Measurements from ENCODE around the gene NIM1K.

The NIM1K gene

GRCh38 chr5:43152946-43153345 is 39.1 kb upstream of the NIM1K start:
- peak; percentile 90 for TF ChIP-seq ISL1 (CRISPR knock-in tag; IDR thresholded peaks at IDR 0.05)
- 0 out of 2 replicates have a peak, but pooled peaks have one; percentile 11 for TF ChIP-seq TCF4 (CRISPR knock-in tag; IDR thresholded peaks at IDR 0.05; ENCODE audit: borderline replicate concordance)
- 0 out of 2 replicates have a peak, but pooled peaks have one; percentile 53 for TF ChIP-seq ZFP3 (CRISPR knock-in tag; IDR thresholded peaks at IDR 0.05)
- no peak for TF ChIP-seq SNAI2 (CRISPR knock-in tag; IDR thresholded peaks at IDR 0.05)
- peak; percentile 86 for TF ChIP-seq CREB5 (CRISPR knock-in tag; IDR thresholded peaks at IDR 0.05; ENCODE audit: low read depth)
- no peak for TF ChIP-seq ARNTL (CRISPR knock-in tag; IDR thresholded peaks at IDR 0.05; ENCODE audit: borderline replicate concordance, low read depth)
- no peak for TF ChIP-seq PPARA (CRISPR knock-in tag; IDR thresholded peaks at IDR 0.05; ENCODE audit: borderline replicate concordance)
- no peak for TF ChIP-seq OSR1 (CRISPR knock-in tag; IDR thresholded peaks at IDR 0.05)
- no peak for TF ChIP-seq TSHZ2 (CRISPR knock-in tag; IDR thresholded peaks at IDR 0.05)
- peak; percentile 91 for ATAC-seq

- ATAC-seq, result no peak
- TF ChIP-seq SNAI2 (CRISPR knock-in tag; IDR thresholded peaks at IDR 0.05), result no peak
- no peak for TF ChIP-seq TCF4 (CRISPR knock-in tag; IDR thresholded peaks at IDR 0.05; ENCODE audit: borderline replicate concordance)
- no peak for TF ChIP-seq ZNF565 (CRISPR knock-in tag; conservative IDR thresholded peaks at IDR 0.05; ENCODE audit: low read depth)
- TF ChIP-seq ZNF8 (CRISPR knock-in tag; IDR thresholded peaks at IDR 0.05), result no peak
- TF ChIP-seq PATZ1 (CRISPR knock-in tag; IDR thresholded peaks at IDR 0.05; ENCODE audit: borderline replicate concordance), result no peak
- TF ChIP-seq PPARA (CRISPR knock-in tag; IDR thresholded peaks at IDR 0.05; ENCODE audit: borderline replicate concordance), result no peak
- no peak for TF ChIP-seq TOX (CRISPR knock-in tag; IDR thresholded peaks at IDR 0.05; ENCODE audit: borderline replicate concordance)
- TF ChIP-seq CREB5 (CRISPR knock-in tag; IDR thresholded peaks at IDR 0.05; ENCODE audit: low read depth), result no peak
- TF ChIP-seq GLIS3 (CRISPR knock-in tag; IDR thresholded peaks at IDR 0.05), result no peak
- TF ChIP-seq OSR1 (CRISPR knock-in tag; IDR thresholded peaks at IDR 0.05), result no peak
These were observed 37.6 kb upstream of the NIM1K start for GRCh38 chr5:43154469-43154868.

GRCh38 chr5:43155394-43156096 is 36.5 kb upstream of the NIM1K start:
- no peak for TF ChIP-seq ZFP3 (CRISPR knock-in tag; IDR thresholded peaks at IDR 0.05)
- no peak for TF ChIP-seq POU6F1 (CRISPR knock-in tag; IDR thresholded peaks at IDR 0.05; ENCODE audit: borderline replicate concordance, low read depth)
- no peak for TF ChIP-seq CSRNP3 (CRISPR knock-in tag; IDR thresholded peaks at IDR 0.05)
- no peak for TF ChIP-seq ISL1 (CRISPR knock-in tag; IDR thresholded peaks at IDR 0.05)
- no peak for TF ChIP-seq ZNF565 (CRISPR knock-in tag; conservative IDR thresholded peaks at IDR 0.05; ENCODE audit: low read depth)
- TF ChIP-seq ESRRG (CRISPR knock-in tag; IDR thresholded peaks at IDR 0.05), result no peak
- TF ChIP-seq PPARA (CRISPR knock-in tag; IDR thresholded peaks at IDR 0.05; ENCODE audit: borderline replicate concordance), result no peak
- TF ChIP-seq PATZ1 (CRISPR knock-in tag; IDR thresholded peaks at IDR 0.05; ENCODE audit: borderline replicate concordance), result no peak
- TF ChIP-seq ARNTL (CRISPR knock-in tag; IDR thresholded peaks at IDR 0.05; ENCODE audit: borderline replicate concordance, low read depth), result no peak
- no peak for TF ChIP-seq ZFP30 (CRISPR knock-in tag; IDR thresholded peaks at IDR 0.05)
- TF ChIP-seq ZNF8 (CRISPR knock-in tag; IDR thresholded peaks at IDR 0.05), result no peak
- TF ChIP-seq GLIS3 (CRISPR knock-in tag; IDR thresholded peaks at IDR 0.05), result no peak
- no peak for ATAC-seq
